Hippocampal formation (tissue), 2 donors: Measurements from ENCODE around the gene CALU.

Source experiments
- DNase-seq, 2 donors: peaks; one replicate each; lab custom pipeline; 2025; lab: John Stamatoyannopoulos, UW

Gene CALU

GRCh38 chr7:128811631-128812430, 72.7 kb downstream of the CALU start:
- DNase-seq: no peak

DNA sequence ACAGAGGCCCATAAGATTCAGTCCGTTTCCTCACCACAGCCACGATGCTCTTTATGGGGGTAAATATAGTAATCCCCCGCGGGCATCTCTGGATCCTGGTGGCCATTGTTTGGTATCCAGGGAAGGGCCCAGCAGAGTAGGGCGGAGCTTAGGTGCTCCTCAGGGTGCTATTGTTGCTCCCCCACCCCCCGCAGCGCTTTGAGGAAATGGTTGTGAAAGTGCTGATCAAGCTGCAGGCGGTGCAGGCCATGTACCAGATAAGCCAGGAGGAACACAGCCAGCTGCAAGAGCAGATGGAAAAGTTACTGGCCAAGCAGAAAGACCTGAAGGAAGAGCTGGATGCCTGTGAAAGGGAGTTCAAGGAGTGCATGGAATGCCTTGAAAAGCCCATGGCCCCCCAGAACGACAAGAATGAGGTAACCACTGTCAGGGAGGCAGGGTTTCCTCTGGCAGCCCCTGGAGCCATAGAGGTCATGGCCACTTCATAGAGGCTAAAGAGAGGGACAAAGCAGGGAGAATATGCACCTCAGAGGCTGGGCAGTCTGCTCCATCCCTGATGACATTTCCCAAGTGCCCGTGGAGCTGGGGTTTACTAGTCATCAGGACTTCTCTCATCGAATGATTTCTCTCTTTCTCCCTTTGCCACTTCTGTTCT, 73.5 kb downstream of the CALU start:
- no peak for DNase-seq

GRCh38 chr7:128814499-128814898, 75.3 kb downstream of the CALU start:
- DNase-seq: peak; percentile 48 to 65

DNA sequence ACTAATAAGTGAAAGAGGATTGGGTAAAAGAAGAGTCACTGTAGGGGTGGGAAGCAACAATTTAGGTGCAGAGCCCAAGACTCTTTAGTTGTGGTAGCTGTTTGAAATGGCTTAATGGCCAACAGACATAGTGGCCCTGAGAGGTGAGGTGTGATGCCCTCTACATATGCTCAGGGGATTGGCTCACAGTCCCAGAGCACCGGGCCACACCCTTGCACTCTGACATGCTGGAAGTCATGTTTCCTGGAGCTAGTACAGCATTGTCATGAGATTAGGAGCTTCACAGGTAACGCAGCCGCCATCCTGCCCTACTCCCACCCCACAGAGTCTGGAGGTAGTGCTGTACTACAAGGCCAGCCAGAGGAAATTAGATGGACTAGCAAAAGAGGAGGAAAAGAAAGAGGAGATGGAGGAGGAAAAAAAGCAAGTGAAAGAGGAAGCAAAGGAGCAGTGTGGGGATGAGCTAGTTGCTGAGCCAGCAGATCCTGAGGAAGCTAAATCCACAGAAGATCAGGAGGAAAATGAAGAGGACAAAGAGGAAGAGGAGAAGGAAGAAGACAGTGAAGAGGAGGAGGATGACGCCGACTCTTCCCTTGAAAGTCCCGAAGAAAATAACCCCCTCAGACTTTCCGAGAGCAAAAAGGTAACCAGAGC, 76.3 kb downstream of the CALU start:
- DNase-seq: no peak

DNA sequence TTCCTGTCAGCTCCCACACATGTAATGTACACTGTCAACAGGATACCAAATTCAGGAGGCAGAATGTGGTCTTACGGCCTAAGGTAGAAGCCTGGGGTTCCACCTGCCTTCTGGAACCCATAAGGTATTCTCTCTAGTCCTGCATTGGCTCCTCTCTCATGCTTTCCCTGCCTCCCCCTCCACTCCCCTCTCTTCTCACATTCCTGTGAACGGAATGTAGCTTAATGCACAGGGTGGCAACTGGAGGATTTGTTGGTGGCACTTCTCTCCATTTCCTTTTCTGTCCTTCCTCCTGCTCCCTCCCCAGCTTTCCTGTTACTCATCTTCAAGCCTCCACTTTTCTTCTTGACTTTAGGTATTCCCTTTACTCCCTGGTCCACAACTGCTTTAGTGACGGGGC, 79.5 kb downstream of the CALU start:
- DNase-seq: no peak
